C4-2B (cell line): Measurements from ENCODE around the gene GATC.
A peak's percentile ranks its signal among the peaks of the same experiment; 100 is the strongest.

Experiments
- H3K27ac ChIP-seq: fragments of 450-650 bp; 2 replicates; pipeline ENCODE4 v1.5.1; 2017
- ZFX ChIP-seq: fragments of 450-650 bp; IDR thresholded peaks from 2 replicates; pipeline ENCODE4 v1.6.1; 2017
- TF ChIP-seq, protein P1 (sequence below): fragments of 450-650 bp; conservative IDR thresholded peaks from 2 replicates; pipeline ENCODE4 v1.5.1; 2017; ENCODE audit warnings: mild to moderate bottlenecking

The GATC gene

DNA sequence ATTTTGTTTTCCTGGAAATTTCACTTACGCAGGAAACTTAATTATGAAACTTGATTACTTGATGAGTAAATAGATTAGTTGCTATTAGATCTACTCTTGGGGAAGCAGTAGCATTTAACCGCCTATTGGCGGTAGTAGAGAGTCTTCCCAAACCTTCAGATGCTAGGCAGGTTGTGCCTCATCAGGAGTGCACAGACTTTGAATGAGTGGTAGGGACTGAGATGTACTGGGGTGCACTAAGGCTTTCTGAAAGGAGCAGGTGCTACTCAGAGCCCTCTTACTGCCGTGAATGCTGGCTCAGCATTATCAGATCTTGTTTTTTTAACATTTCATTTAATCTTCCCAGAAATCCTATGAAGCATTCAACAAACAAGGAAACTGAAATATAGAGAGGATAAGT is 7.7 kb downstream of the GATC start:
- no peak overlapping the region for H3K27ac ChIP-seq
- no peak for TF ChIP-seq ZFX
- TF ChIP-seq, protein P1, sequence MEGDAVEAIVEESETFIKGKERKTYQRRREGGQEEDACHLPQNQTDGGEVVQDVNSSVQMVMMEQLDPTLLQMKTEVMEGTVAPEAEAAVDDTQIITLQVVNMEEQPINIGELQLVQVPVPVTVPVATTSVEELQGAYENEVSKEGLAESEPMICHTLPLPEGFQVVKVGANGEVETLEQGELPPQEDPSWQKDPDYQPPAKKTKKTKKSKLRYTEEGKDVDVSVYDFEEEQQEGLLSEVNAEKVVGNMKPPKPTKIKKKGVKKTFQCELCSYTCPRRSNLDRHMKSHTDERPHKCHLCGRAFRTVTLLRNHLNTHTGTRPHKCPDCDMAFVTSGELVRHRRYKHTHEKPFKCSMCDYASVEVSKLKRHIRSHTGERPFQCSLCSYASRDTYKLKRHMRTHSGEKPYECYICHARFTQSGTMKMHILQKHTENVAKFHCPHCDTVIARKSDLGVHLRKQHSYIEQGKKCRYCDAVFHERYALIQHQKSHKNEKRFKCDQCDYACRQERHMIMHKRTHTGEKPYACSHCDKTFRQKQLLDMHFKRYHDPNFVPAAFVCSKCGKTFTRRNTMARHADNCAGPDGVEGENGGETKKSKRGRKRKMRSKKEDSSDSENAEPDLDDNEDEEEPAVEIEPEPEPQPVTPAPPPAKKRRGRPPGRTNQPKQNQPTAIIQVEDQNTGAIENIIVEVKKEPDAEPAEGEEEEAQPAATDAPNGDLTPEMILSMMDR: peak; percentile 84

DNA sequence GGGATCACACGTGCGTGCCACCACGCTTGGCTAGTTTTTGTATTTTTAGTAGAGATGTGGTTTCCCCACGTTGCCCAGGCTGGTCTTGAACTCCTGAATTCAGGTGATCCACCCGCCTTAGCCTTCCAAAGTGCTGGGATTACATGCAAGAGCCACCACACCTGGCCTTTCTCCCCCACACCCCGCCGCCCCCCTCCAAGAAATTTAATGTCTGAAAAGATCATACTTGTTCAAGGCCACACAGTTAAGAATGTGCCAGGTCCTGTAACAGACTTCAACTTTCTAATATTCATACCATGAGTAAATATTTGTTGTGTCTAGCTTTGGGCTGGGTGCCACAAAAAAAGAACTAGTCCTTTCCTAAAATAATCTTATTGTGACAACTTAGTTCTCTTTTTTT is 9.1 kb downstream of the GATC start:
- TF ChIP-seq, protein P1: no peak
- no peak for TF ChIP-seq ZFX
- peak overlapping the region; percentile 12; the same call in 1 of the 2 replicates for H3K27ac ChIP-seq

DNA sequence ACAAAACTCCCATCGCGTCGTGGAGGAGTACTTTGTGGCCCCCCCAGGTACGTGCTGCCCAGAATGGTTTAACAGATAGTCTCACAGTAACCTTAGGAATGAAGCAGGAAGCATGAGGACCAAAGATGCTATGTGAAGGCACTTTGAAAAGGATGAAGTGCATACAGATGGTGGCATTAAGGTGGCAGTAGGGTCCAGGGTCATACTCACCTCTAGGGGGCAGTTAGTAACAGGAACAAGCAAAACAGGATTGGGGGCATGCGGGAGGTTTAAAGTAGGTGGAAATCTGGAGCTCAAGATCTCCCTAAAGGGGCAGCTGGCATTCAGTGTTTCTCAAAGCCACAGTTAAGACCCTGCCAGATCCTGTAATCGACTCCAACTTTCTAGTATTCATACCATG is 10.9 kb downstream of the GATC start:
- H3K27ac ChIP-seq: no peak overlapping the region
- TF ChIP-seq, protein P1: peak; percentile 35
- TF ChIP-seq ZFX: no peak

DNA sequence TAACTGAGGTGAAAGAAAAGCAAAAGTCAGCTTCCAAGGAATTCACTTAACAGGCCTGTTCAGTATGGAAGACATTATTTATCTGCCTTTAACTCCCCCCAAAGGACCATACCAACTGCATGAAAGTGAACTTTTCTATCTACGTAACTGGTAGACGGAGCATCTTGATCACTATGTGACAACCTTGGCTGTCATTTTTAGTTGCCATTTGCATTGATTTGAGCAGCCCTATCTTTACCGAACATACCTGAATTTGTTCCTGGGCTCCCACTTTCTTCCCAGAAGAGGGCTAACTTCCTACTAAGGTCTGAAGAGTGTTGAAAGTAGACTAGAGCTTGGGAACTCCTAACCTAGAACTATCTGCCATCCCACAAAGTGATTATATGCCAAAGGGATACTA is 13.9 kb downstream of the GATC start:
- H3K27ac ChIP-seq: no peak overlapping the region
- no peak for TF ChIP-seq ZFX
- TF ChIP-seq, protein P1: no peak

DNA sequence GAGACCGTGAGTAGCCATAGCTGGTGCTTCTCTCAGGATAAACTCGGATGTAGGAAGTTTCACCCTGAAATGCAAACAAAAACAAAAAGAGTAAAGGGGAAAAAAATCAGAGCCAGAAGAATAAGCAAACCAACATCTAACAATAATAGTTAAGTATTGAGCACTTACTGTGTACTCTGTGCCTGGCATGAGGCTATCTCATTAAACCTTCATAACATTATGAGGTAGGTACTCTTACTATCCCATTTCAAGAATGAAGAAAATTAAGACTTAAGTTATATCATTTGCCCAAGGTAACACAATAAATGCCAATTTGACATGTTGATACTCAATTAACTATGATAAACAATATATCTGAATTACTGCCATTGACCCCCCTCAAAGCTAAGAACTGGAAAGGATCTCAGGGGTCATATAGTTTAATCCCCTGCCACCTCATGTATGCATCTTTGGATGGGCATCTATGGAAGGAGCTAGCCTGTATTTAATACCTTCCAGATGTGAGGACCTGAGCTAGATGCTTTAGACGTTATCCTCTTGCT is 15.9 kb downstream of the GATC start:
- no peak overlapping the region for H3K27ac ChIP-seq
- no peak for TF ChIP-seq ZFX
- TF ChIP-seq, protein P1: no peak

DNA sequence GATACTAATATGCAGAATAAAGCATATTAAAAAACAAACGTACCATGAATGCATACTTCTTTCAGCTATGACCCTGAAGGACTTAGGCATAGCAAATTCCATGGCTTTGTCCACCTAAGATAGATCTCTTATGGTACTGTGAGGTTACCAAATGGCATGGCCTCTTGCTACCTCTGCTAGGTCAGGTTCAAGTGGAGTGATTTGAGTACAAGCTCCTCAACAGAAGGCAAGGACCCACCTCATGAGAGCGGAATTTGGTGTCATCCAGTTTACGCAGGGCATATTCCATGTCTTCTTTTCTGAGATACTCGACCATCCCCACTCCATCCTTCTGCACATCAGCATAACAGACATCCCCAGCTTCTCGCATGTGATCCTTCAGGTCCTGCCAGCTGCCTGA is 17.5 kb downstream of the GATC start:
- no peak for TF ChIP-seq ZFX
- TF ChIP-seq, protein P1: no peak
- H3K27ac ChIP-seq: no peak overlapping the region

DNA sequence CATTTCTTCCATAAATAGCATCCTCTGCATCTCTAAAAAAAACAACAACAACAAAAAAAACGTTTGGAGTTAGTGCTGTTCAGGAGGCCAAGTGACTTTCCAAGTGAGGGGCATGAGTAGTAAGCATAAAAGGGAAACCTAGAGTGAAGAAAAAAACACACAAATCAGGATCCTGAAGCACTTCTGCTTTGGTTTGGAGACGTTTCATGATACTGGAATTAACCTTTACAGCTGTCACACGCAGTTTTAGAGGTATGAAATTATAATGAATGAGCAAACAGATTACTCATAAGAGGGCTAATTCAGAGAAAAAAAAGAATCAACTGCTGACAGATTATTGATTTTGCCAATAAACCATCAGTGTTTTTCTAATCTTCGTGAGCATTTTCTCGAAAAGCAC is 19.5 kb downstream of the GATC start:
- TF ChIP-seq, protein P1: no peak

More for the DNA sequence above, 19.5 kb downstream of the GATC start:
- no peak overlapping the region for H3K27ac ChIP-seq
